ENCODE results near the gene SPOCD1.
A peak's percentile ranks its signal among the peaks of the same experiment; 100 is the strongest.

Gene SPOCD1

GRCh38 chr1:31857863-31858262 lies 42.0 kb upstream of the SPOCD1 start:
- H3K4me3 ChIP-seq (replicated peaks in 1 of 2; ENCODE audit: low read depth in 2 of 2, low read length in 2 of 2), result no peak overlapping the region
- TF ChIP-seq, protein P1, sequence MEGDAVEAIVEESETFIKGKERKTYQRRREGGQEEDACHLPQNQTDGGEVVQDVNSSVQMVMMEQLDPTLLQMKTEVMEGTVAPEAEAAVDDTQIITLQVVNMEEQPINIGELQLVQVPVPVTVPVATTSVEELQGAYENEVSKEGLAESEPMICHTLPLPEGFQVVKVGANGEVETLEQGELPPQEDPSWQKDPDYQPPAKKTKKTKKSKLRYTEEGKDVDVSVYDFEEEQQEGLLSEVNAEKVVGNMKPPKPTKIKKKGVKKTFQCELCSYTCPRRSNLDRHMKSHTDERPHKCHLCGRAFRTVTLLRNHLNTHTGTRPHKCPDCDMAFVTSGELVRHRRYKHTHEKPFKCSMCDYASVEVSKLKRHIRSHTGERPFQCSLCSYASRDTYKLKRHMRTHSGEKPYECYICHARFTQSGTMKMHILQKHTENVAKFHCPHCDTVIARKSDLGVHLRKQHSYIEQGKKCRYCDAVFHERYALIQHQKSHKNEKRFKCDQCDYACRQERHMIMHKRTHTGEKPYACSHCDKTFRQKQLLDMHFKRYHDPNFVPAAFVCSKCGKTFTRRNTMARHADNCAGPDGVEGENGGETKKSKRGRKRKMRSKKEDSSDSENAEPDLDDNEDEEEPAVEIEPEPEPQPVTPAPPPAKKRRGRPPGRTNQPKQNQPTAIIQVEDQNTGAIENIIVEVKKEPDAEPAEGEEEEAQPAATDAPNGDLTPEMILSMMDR (IDR thresholded peaks at IDR 0.05; ENCODE audit: low read depth, low read length), result no peak
- DNase-seq (ENCODE audit: low read depth in 2 of 2), result no peak

DNA sequence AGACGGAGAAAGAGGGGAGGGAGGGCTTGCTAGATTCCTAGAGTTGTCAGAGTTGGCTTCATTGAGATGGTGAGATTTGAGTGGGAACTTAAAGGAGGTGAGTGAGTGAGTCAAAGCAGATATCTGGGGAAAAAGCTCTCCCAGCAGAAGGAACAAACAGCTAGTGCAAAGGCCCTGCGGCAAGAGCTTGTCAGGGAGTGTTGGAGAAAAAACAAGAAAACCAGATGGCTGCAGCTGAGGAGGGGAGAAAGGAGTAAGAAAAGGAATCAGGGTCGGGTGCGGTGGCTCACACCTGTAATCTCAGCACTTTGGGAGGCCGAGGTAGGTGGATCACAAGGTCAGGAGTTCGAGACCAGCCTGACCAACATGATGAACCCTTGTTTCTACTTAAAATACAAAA lies 40.3 kb upstream of the SPOCD1 start:
- TF ChIP-seq, protein P1 (IDR thresholded peaks at IDR 0.05; ENCODE audit: low read depth, low read length), result no peak
- no peak overlapping the region for H3K4me3 ChIP-seq (replicated peaks in 1 of 2; ENCODE audit: low read depth in 2 of 2, low read length in 2 of 2)
- DNase-seq (ENCODE audit: low read depth in 2 of 2), result no peak

DNA sequence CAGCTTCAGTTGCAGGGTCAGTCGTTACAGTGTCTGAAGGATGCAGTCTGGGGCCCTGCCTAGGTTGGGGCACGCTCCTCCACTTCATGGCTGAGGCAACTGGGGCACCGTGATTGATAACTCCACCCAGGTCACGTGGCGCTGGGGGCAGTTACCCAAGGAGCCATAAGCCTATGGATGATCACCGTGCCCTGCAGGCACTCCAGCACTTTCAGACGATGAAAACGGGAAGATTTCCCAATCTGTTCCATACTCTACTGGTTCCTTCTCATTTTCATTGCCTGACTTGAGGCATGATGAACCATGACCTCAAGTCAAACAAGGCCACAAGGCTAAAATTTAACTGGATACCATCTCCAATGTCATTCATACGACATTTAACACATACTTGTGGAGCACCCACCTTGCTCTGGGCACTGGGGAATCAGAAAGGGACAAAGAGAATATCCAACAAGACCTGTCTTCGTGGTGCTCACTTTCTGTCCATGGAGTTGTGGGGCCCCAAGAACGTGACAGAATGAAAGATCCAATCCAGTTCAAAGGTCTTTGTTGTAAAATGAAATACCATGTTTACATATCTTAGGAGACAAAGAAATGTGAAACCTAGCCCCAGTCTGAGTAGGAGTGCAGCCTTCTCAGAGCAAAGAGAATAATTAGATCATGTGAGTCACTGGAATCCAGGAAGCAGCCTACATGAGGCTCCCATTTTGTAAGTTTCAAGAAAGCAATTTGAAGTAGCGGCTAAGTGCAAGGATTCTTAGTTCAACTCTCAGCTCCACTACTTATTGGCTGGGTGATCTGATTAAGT lies 39.4 kb upstream of the SPOCD1 start:
- peak; percentile 45 to 55 for DNase-seq (ENCODE audit: low read depth in 2 of 2)
- TF ChIP-seq, protein P1 (IDR thresholded peaks at IDR 0.05; ENCODE audit: low read depth, low read length), result no peak

DNA sequence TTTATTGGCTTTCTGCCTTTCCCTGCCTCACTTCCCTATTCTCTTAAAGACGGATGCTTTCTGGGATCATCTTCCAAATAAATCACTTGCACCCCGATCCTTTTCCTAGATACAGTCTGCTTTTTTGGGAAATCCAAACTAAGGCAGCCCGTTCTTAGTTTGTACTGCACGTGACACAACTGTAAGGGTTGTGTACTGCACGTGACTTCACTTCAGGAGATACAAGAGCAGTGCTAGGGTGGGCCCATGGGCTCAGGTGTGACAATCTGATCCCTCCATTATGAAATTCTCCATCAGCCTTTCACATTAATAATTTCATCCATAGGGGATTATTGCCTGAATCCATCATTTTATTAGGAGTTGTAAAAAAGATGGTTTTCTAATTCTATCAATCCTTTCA lies 33.8 kb upstream of the SPOCD1 start:
- DNase-seq (ENCODE audit: low read depth in 2 of 2), result no peak
- TF ChIP-seq, protein P1 (IDR thresholded peaks at IDR 0.05; ENCODE audit: low read depth, low read length), result no peak
- no peak overlapping the region for H3K4me3 ChIP-seq (replicated peaks in 1 of 2; ENCODE audit: low read depth in 2 of 2, low read length in 2 of 2)

More for the DNA sequence above, 39.4 kb upstream of the SPOCD1 start:
- no peak overlapping the region for H3K4me3 ChIP-seq (replicated peaks in 1 of 2; ENCODE audit: low read depth in 2 of 2, low read length in 2 of 2)

- no peak for DNase-seq (ENCODE audit: low read depth in 2 of 2)
- no peak overlapping the region for H3K4me3 ChIP-seq (replicated peaks in 1 of 2; ENCODE audit: low read depth in 2 of 2, low read length in 2 of 2)
- TF ChIP-seq, protein P1 (IDR thresholded peaks at IDR 0.05; ENCODE audit: low read depth, low read length), result no peak
Observed at GRCh38 chr1:31848381-31848897, 32.6 kb upstream of the SPOCD1 start.

DNA sequence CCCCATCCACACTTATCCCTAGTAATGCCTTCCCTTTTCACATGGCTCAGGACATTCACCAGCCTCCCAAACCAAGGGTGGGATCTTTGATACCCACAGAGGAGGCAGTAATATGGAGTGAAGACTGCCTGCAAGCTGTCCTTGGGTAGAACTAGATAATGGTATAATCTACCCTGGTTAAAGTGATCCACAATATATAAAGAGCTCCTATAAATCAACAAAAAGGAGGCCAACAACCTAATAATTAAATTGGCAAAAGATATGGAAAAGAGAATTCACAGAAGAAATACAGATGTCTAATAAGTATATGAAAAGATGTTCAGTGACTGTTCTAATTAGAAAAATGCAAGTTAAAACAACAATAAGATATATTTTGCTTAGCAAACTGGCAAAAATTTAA lies 30.7 kb upstream of the SPOCD1 start:
- no peak for DNase-seq (ENCODE audit: low read depth in 2 of 2)
- TF ChIP-seq, protein P1 (IDR thresholded peaks at IDR 0.05; ENCODE audit: low read depth, low read length), result no peak
- H3K4me3 ChIP-seq (replicated peaks in 1 of 2; ENCODE audit: low read depth in 2 of 2, low read length in 2 of 2), result no peak overlapping the region

Data from cardiac fibroblast (primary cell).